Neural cell (in vitro differentiated cells): Measurements from ENCODE around the gene RBM19. TPM values are rescaled to one million over a fixed set of nuclear protein-coding genes. Genes with fewer than 3 reads are reported as not detected.

Experiments used
- H2AFZ ChIP-seq: fragments of 200-600, 300-800 bp; sonication (generic), shearing (Covaris generic); 2 replicates; pipeline ENCODE4 v1.6.0; 2014; ENCODE audit warnings: low read depth, mild to moderate bottlenecking, antibody characterized with exemption, low read length, moderate library complexity
- H3F3A ChIP-seq: fragments of 200-600 bp; shearing (Covaris generic); 2 replicates; pipeline ENCODE4 v1.6.1; 2016; ENCODE audit warnings: mild to moderate bottlenecking, moderate library complexity, mixed read lengths, antibody characterized with exemption, low read length; ENCODE audit not compliant: insufficient read depth, poor library complexity, severe bottlenecking
- H3K27ac ChIP-seq: fragments of 200-600, 300-800 bp; sonication (generic), shearing (Covaris generic); 2 replicates; pipeline ENCODE4 v1.5.1; 2014; ENCODE audit warnings: mild to moderate bottlenecking, low read length, moderate library complexity
- H3K27me3 ChIP-seq: fragments of 300-800, 200-600 bp; sonication (generic), shearing (Covaris generic); 2 replicates; pipeline ENCODE4 v1.6.0; 2014; ENCODE audit warnings: mild to moderate bottlenecking, low read depth, low read length, moderate library complexity; ENCODE audit not compliant: insufficient read depth
- H3K36me3 ChIP-seq: fragments of 300-800, 200-600 bp; sonication (generic), shearing (Covaris generic); 2 replicates; pipeline ENCODE4 v1.5.1; 2014; ENCODE audit warnings: mild to moderate bottlenecking, antibody characterized with exemption, low read length, moderate library complexity; ENCODE audit not compliant: insufficient read depth
- H3K4me2 ChIP-seq: fragments of 300-800, 200-600 bp; sonication (generic), shearing (Covaris generic); 2 replicates; pipeline ENCODE4 v1.6.0; 2014; ENCODE audit warnings: mild to moderate bottlenecking, low read length
- H3K4me3 ChIP-seq: fragments of 300-800, 200-600 bp; sonication (generic), shearing (Covaris generic); 2 replicates; pipeline ENCODE4 v1.5.1; 2014; ENCODE audit warnings: mild to moderate bottlenecking, low read length, moderate library complexity
- H3K79me2 ChIP-seq: fragments of 200-600 bp; shearing (Covaris generic); replicated peaks from 2 replicates; pipeline ENCODE4 v1.6.0; 2014; ENCODE audit warnings: mild to moderate bottlenecking, low read length, moderate library complexity; ENCODE audit not compliant: insufficient read depth
- H3K9ac ChIP-seq: fragments of 300-800, 200-600 bp; sonication (generic), shearing (Covaris generic); 2 replicates; pipeline ENCODE4 v1.6.1; 2016; ENCODE audit warnings: mild to moderate bottlenecking, low read length, mixed read lengths
- H3K9me2 ChIP-seq: fragments of 200-600 bp; shearing (Covaris generic); 2 replicates; pipeline ENCODE4 v1.6.1; 2016; ENCODE audit warnings: mild to moderate bottlenecking, low read length, mixed read lengths; ENCODE audit not compliant: insufficient read depth
- H3K9me3 ChIP-seq: fragments of 200-600, 300-800 bp; sonication (generic), shearing (Covaris generic); 2 replicates; pipeline ENCODE4 v1.6.1; 2016; ENCODE audit warnings: mild to moderate bottlenecking, mixed run types, low read length, moderate library complexity, mixed read lengths
- H4K20me1 ChIP-seq: fragments of 200-600 bp; shearing (Covaris generic); 2 replicates; pipeline ENCODE4 v1.6.1; 2016; ENCODE audit warnings: mild to moderate bottlenecking, mixed run types; ENCODE audit not compliant: insufficient read depth
- EP300 ChIP-seq: fragments of 450-650 bp; conservative IDR thresholded peaks from 2 replicates; pipeline ENCODE4 v1.6.1; 2014; ENCODE audit warnings: antibody characterized with exemption, mild to moderate bottlenecking, moderate library complexity; ENCODE audit not compliant: poor library complexity, severe bottlenecking
- EZH2 ChIP-seq: fragments of 200-600, 300-800 bp; shearing (Covaris generic), sonication (generic); IDR thresholded peaks from 2 replicates; pipeline ENCODE4 v1.6.1; 2014; ENCODE audit warnings: antibody characterized with exemption, low read length, borderline replicate concordance, mild to moderate bottlenecking; ENCODE audit not compliant: insufficient read depth, poor library complexity, severe bottlenecking
- MXI1 ChIP-seq: fragments of 450-650 bp; conservative IDR thresholded peaks from 2 replicates; pipeline ENCODE4 v1.6.1; 2014; ENCODE audit warnings: antibody characterized with exemption, mild to moderate bottlenecking; ENCODE audit not compliant: poor library complexity, severe bottlenecking
- POLR2AphosphoS5 ChIP-seq: IDR thresholded peaks from 2 replicates; pipeline ENCODE4 v1.6.1; 2012
- RAD21 ChIP-seq: fragments of 450-650 bp; conservative IDR thresholded peaks from 2 replicates; pipeline ENCODE4 v1.6.1; 2014; ENCODE audit warnings: antibody characterized with exemption, mild to moderate bottlenecking, moderate library complexity
- REST ChIP-seq: IDR thresholded peaks from 2 replicates; pipeline ENCODE4 v1.6.1; 2012; ENCODE audit warnings: borderline replicate concordance
- SMC3 ChIP-seq: fragments of 450-650 bp; conservative IDR thresholded peaks from 2 replicates; pipeline ENCODE4 v1.6.1; 2014; ENCODE audit warnings: antibody characterized with exemption, mild to moderate bottlenecking, moderate library complexity; ENCODE audit not compliant: poor library complexity
- TAF1 ChIP-seq: IDR thresholded peaks from 2 replicates; pipeline ENCODE4 v1.6.1; 2012; ENCODE audit warnings: low read depth
- polyA plus RNA-seq: library from polyadenylated mRNA; depleted of rRNA; stranded (reverse); fragments of >200 nt; gene quantifications from 2 replicates; pipeline ENCODE4 v1.2.3, GENCODE V29; 2014
- TF ChIP-seq, protein P1 (sequence below): fragments of 450-650 bp; IDR thresholded peaks from 2 replicates; pipeline ENCODE4 v1.5.1; 2014; ENCODE audit warnings: antibody characterized with exemption, mild to moderate bottlenecking, moderate library complexity; ENCODE audit not compliant: poor library complexity, severe bottlenecking

The RBM19 gene
- polyA plus RNA-seq, 1 donor from 2014 or later = 14.2 TPM

DNA sequence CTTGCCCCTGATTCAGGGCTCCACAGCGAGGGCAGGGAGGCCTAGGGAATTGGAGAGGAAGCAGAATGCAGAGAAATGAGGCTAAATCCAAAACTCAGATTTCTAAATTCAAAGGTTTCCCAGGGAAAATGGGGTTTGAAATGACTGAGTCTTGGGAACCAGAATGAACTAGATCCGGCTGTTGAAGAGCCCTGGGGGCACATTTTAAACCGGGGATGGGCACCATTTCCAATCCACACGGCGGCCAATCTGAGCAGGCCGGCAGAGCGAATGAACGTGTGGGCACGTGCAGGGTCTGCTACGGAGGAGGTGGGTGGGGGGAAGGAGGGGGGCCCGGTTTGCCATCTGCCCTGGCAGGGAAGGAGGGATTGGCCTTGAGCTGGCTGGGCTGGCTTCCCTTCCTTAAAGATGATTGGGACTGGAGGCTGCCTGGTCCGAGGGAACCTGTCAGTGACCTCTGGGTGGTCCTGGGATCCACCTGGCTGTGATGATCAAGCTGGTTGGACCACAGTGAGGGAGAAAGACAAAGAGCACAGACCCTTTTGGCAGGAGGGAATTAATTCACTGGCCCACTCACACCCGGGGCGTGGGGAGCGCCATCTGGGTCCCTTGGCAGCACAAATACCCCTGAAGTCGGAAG is 161.0 kb downstream of the RBM19 start:
- Histone ChIP-seq H3K79me2 (no peaks in the 10 kb centered on the region), H3K9me2 (no peaks in the 10 kb centered on the region), H3K4me2 (no peak overlapping the region), H3K27me3 (no peaks in the 10 kb centered on the region), H4K20me1 (no peaks in the 10 kb centered on the region), H2AFZ (no peak overlapping the region), H3K4me3 (no peak overlapping the region), H3F3A (no peaks in the 10 kb centered on the region), H3K27ac (no peak overlapping the region), H3K36me3 (no peaks in the 10 kb centered on the region), H3K9ac (no peak overlapping the region), H3K9me3 (no peaks in the 10 kb centered on the region)
- TF ChIP-seq SMC3 (no peak), EP300 (no peak), RAD21 (no peak), POLR2AphosphoS5 (no peak), EZH2 (no peak), TAF1 (no peak), MXI1 (no peak), REST (no peak)
- TF ChIP-seq, protein P1, sequence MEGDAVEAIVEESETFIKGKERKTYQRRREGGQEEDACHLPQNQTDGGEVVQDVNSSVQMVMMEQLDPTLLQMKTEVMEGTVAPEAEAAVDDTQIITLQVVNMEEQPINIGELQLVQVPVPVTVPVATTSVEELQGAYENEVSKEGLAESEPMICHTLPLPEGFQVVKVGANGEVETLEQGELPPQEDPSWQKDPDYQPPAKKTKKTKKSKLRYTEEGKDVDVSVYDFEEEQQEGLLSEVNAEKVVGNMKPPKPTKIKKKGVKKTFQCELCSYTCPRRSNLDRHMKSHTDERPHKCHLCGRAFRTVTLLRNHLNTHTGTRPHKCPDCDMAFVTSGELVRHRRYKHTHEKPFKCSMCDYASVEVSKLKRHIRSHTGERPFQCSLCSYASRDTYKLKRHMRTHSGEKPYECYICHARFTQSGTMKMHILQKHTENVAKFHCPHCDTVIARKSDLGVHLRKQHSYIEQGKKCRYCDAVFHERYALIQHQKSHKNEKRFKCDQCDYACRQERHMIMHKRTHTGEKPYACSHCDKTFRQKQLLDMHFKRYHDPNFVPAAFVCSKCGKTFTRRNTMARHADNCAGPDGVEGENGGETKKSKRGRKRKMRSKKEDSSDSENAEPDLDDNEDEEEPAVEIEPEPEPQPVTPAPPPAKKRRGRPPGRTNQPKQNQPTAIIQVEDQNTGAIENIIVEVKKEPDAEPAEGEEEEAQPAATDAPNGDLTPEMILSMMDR = no peak

- Histone ChIP-seq H3K9ac (peak overlapping the region; percentile 44), H4K20me1 (no peaks in the 10 kb centered on the region), H3K9me3 (no peaks in the 10 kb centered on the region), H2AFZ (no peak overlapping the region), H3K27ac (peak overlapping the region; percentile 58), H3K9me2 (no peaks in the 10 kb centered on the region), H3K4me3 (no peak overlapping the region), H3K79me2 (no peaks in the 10 kb centered on the region), H3F3A (no peaks in the 10 kb centered on the region), H3K27me3 (no peaks in the 10 kb centered on the region), H3K36me3 (no peaks in the 10 kb centered on the region), H3K4me2 (no peak overlapping the region)
- TF ChIP-seq MXI1 = no peak
- no peak for TF ChIP-seq EP300
- TF ChIP-seq, protein P1 = no peak
These were observed 162.4 kb downstream of the RBM19 start for GRCh38 chr12:113803759-113804140.
